Trophoblast cell (in vitro differentiated cells and primary cell): ENCODE data around the gene MSTO1. TPM values are rescaled to one million over a fixed set of nuclear protein-coding genes. Genes with fewer than 3 reads are reported as not detected.
"Not testable (repeated sequence)": the region's sequence is repeated elsewhere in the genome, so short reads cannot be mapped to it uniquely, and the experiment has no call there.

Source experiments
- DNase-seq, 2 donors: peaks; one replicate each; pipeline ENCODE4 v3.0.0-alpha.2; 2016
- H2AFZ ChIP-seq: 2 replicates; pipeline ENCODE4 v1.6.1; 2013; ENCODE audit warnings: low read length, moderate library complexity, mild to moderate bottlenecking; ENCODE audit not compliant: insufficient read depth, poor library complexity
- H2AK5ac ChIP-seq: 2 replicates; pipeline ENCODE4 v1.6.1; 2013; ENCODE audit warnings: mild to moderate bottlenecking, low read length
- H2BK120ac ChIP-seq: 2 replicates; pipeline ENCODE4 v1.6.1; 2013; ENCODE audit warnings: low read length, mild to moderate bottlenecking, moderate library complexity; ENCODE audit not compliant: insufficient read depth, poor library complexity
- H2BK12ac ChIP-seq: 2 replicates; pipeline ENCODE4 v1.6.1; 2013; ENCODE audit warnings: mild to moderate bottlenecking, low read length, moderate library complexity
- H2BK5ac ChIP-seq: 2 replicates; pipeline ENCODE4 v1.6.1; 2013; ENCODE audit warnings: low read length, low read depth, moderate library complexity, mild to moderate bottlenecking; ENCODE audit not compliant: poor library complexity
- H3K14ac ChIP-seq: 2 replicates; pipeline ENCODE4 v1.6.1; 2013; ENCODE audit warnings: mild to moderate bottlenecking, low read length
- H3K18ac ChIP-seq: 2 replicates; pipeline ENCODE4 v1.6.1; 2013; ENCODE audit warnings: mild to moderate bottlenecking, low read length
- H3K23ac ChIP-seq: 2 replicates; pipeline ENCODE4 v1.6.1; 2013; ENCODE audit warnings: low read length
- H3K27ac ChIP-seq: 2 replicates; pipeline ENCODE4 v1.5.1; 2013; ENCODE audit warnings: low read depth, mild to moderate bottlenecking, inconsistent platforms, low read length, moderate library complexity
- H3K27me3 ChIP-seq: 2 replicates; pipeline ENCODE4 v1.6.1; 2013; ENCODE audit warnings: inconsistent platforms, mild to moderate bottlenecking, low read length, moderate library complexity; ENCODE audit not compliant: insufficient read depth
- H3K36me3 ChIP-seq, 2 experiments: 1 replicate in 1 of 2; 2 replicates in 1 of 2; pipeline ENCODE4 v1.6.1; 2013; ENCODE audit warnings: low read length in 2 of 2, mild to moderate bottlenecking in 2 of 2, moderate library complexity in 1 of 2; ENCODE audit not compliant: insufficient read depth in 2 of 2, control insufficient read depth in 1 of 2
- H3K4ac ChIP-seq: 2 replicates; pipeline ENCODE4 v1.6.1; 2013; ENCODE audit warnings: low read depth, mild to moderate bottlenecking, low read length, moderate library complexity
- H3K4me1 ChIP-seq, 2 experiments: 1 replicate in 1 of 2; 2 replicates in 1 of 2; pipeline ENCODE4 v1.6.1; 2013; ENCODE audit warnings: low read length in 2 of 2, mild to moderate bottlenecking in 2 of 2, moderate library complexity in 1 of 2; ENCODE audit not compliant: insufficient read depth in 2 of 2, control insufficient read depth in 1 of 2
- H3K4me2 ChIP-seq: 2 replicates; pipeline ENCODE4 v1.6.1; 2013; ENCODE audit warnings: inconsistent platforms, mild to moderate bottlenecking, low read length, moderate library complexity
- H3K4me3 ChIP-seq: 2 replicates; pipeline ENCODE4 v1.5.1; 2013; ENCODE audit warnings: mild to moderate bottlenecking, low read depth, low read length, inconsistent platforms
- H3K79me1 ChIP-seq: one replicate; pipeline ENCODE4 v1.6.1; 2013; ENCODE audit warnings: low read length
- H3K79me2 ChIP-seq: 2 replicates; pipeline ENCODE4 v1.6.1; 2013; ENCODE audit warnings: low read length, mild to moderate bottlenecking; ENCODE audit not compliant: control insufficient read depth, insufficient read depth, poor library complexity
- H3K9ac ChIP-seq: 2 replicates; pipeline ENCODE4 v1.6.1; 2013; ENCODE audit warnings: mild to moderate bottlenecking, low read length
- H3K9me3 ChIP-seq: 2 replicates; pipeline ENCODE4 v1.6.1; 2013; ENCODE audit warnings: low read depth, mild to moderate bottlenecking, control low read depth, inconsistent platforms, low read length; ENCODE audit not compliant: insufficient read depth
- H4K12ac ChIP-seq: 2 replicates; pipeline ENCODE4 v1.6.1; 2013; ENCODE audit warnings: low read depth, mild to moderate bottlenecking, low read length, moderate library complexity
- H4K8ac ChIP-seq: 2 replicates; pipeline ENCODE4 v1.6.1; 2013; ENCODE audit warnings: low read depth, mild to moderate bottlenecking, low read length, moderate library complexity
- H4K91ac ChIP-seq: one replicate; pipeline ENCODE4 v1.6.1; 2013; ENCODE audit warnings: low read depth, mild to moderate bottlenecking, low read length, moderate library complexity
- WGBS: extraction: QIAGEN DNeasy Blood & Tissue Kit; methylation state at CpG from one replicate; pipeline ENCODE4 v1.1.7; 2013; ENCODE audit warnings: missing lambda C conversion rate; ENCODE audit not compliant: insufficient read length, insufficient coverage; ENCODE audit errors: extremely low coverage; 5-methylcytosine and 5-hydroxymethylcytosine counted together
- polyA plus RNA-seq: library from polyadenylated mRNA; stranded (reverse); fragments of 200-250 nt; gene quantifications from 2 replicates; pipeline ENCODE4 v1.2.3, GENCODE V29; 2013

Gene MSTO1
- polyA plus RNA-seq = 24.7 and 27.1 TPM in 2 replicates

DNA sequence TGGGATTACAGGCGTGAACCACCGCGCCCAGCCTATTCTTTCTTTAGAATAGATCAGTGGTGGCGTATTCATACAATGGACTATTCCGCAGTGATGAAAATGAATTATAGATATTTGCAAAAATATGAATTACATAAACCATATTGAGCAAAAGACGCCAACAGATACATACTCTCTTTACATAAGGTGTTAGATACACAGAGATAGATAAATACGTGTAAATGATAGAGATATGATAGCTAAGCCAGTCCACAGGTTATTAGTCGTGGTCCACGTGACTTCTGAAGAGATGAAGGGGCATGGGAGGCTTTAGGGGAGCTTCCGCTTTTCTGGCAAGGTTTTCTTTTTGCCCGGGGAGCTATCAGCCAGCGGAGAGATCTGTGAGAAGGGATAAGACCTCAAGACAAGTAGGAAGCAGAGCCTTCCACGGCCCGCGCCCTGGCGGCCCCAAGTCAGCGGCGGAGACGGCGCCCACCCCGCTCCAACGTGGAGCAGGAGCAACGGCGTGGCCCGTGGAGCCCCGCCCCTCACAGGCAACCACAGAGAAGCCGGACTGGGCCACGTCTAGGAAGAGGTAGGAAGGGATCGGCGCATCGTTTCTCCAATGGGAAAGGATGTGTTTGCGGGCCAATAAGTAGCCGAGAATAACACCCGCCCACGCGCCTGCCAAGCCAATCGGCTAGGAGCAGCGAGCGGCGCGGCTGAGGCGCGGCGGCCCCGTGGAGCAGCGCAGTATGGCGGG, at the start of gene MSTO1:
TSS of gene MSTO1 (plus strand) at position 704 of the 742 bp plus-strand sequence. CDS start at position 735, 31 bp downstream.
- H3K23ac ChIP-seq = no peak within 1 kb of the TSS
- H3K4me3 ChIP-seq = peak within 1 kb of the TSS; percentile 78
- H3K9me3 ChIP-seq = no peaks in the 10 kb centered on the region
- H3K14ac ChIP-seq = peak within 1 kb of the TSS; percentile 55
- DNase-seq = peak; percentile 98 to 99
- H3K79me1 ChIP-seq = peaks cover 2% of the 10 kb centered on the region
- no peaks in the 10 kb centered on the region for H3K4me1 ChIP-seq
- H2AK5ac ChIP-seq = no peak within 1 kb of the TSS
- no peak within 1 kb of the TSS for H2BK12ac ChIP-seq
- no peaks in the 10 kb centered on the region for H3K79me2 ChIP-seq
- peak within 1 kb of the TSS; percentile 73 for H3K27ac ChIP-seq
- peak within 1 kb of the TSS; percentile 83 for H2AFZ ChIP-seq
- no peak within 1 kb of the TSS for H2BK120ac ChIP-seq
- H3K27me3 ChIP-seq = no peaks in the 10 kb centered on the region
- peak within 1 kb of the TSS; percentile 80 for H4K8ac ChIP-seq
- no peak within 1 kb of the TSS for H2BK5ac ChIP-seq
- H3K4ac ChIP-seq = peak within 1 kb of the TSS; percentile 19
- peaks cover 11 to 14% of the 10 kb centered on the region in 2 experiments for H3K36me3 ChIP-seq
- peak within 1 kb of the TSS; percentile 100 for H3K4me2 ChIP-seq
- peak within 1 kb of the TSS; percentile 16 for H3K18ac ChIP-seq
- peak within 1 kb of the TSS; percentile 73 for H4K12ac ChIP-seq
- WGBS = no CpG with 5 or more reads among the region's 47 CpGs
- peak within 1 kb of the TSS; percentile 93 for H3K9ac ChIP-seq
- H4K91ac ChIP-seq = peak within 1 kb of the TSS; percentile 55

DNA sequence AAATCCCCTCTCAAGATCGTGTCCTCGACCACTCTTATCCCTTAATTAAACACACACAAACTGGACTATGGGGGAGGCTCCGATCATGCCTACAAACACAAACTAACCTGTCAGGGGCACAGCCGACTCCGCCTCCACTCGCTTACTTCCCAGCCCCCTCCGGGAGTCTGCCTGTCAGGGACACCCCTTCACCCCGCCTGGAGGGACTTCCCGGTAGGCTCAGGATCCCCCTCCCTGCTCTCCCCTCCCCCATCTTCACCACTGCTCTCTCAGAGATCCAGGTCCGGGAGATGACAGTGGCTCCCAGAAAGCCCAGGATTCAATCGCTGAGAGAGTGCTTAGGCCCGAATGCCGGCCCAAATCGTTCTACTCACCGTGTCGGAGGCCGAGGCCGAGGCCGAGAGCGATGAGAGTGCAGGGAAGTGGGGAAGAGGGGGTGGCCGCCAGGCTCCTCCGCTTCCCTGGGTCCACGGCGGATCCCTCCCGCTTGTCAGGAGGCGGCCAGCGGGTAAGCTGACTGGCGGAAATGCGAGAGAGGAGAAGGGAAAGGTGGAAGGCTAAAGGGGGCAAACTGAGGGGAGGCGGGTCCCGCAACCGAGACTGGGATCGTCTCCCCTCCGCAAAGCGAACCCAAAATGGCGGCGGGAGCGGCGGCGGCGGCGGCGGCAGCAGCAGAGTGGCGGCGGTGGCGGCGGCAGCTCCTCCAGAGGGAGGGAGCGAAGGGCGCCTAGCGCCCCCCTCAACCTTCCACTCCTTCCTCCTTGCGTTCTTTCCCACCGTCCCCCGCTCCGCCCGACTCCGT, 48.0 kb upstream of the MSTO1 start:
- no CpG with 5 or more reads among the region's 56 CpGs for WGBS
- not testable (repeated sequence) for H3K27me3 ChIP-seq
- peak overlapping the region; percentile 67 for H2BK120ac ChIP-seq

DNA sequence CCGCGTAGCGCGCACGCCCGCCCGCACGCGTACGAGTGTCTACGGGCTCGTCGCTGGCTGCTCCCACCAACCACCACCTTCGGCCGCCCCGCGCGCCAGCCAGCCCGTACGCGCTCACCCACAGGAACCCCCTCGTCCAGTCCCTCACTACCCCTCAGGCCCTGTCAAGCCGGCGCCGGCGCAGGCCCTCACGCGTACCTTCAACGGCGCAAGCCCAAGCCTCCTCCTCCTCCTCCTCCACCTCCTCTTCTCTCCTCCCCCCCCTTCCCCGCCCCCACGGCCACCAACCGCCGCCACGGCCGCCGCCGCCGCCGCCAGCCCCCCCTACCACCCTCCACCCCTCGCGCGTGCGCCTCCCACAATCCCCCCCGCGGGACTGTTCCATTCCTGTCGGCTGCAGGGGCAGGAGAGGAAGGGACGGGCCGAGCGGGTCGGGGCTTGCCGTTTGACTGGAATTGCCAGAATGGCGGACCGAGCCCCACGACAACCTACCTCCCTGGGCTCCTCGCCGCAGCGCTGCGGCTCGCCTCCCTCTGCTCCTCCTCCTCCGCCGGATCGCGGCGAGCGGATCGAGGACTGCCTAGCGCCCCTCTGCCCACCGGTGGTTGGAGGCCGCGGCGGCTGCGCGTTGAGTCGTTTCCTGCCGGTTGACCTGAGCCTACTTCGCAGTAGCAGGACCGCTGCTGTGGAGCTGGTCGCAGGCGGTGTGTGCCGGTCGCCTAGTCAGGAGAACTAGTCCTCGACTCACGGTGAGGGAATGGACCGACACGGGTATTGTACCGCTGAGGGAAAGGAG, 47.2 kb upstream of the MSTO1 start, which contains the start of gene ASH1L:
TSS of gene ASH1L (minus strand) at position 223 of the 796 bp plus-strand sequence. CDS start 41,284 bp downstream, outside the sequence.
- Histone ChIP-seq H2AFZ (peak within 1 kb of the TSS; percentile 81), H3K79me2 (peaks cover 28% of the 10 kb centered on the region), H4K12ac (peak within 1 kb of the TSS; percentile 92), H2AK5ac (no peak within 1 kb of the TSS), H2BK120ac (peak within 1 kb of the TSS; percentile 97), H3K4me3 (peak within 1 kb of the TSS; percentile 92), H3K14ac (peak within 1 kb of the TSS; percentile 98), H3K4me1 (no peaks in the 10 kb centered on the region), H3K9ac (peak within 1 kb of the TSS; percentile 97), H3K9me3 (no peaks in the 10 kb centered on the region), H3K23ac (no peak within 1 kb of the TSS), H2BK5ac (peak within 1 kb of the TSS; percentile 99), H3K18ac (peak within 1 kb of the TSS; percentile 97), H3K4me2 (peak within 1 kb of the TSS; percentile 82), H3K27ac (peak within 1 kb of the TSS; percentile 99), H3K36me3 (peaks cover 2 to 4% of the 10 kb centered on the region in 2 experiments), H4K91ac (peak within 1 kb of the TSS; percentile 96), H4K8ac (peak within 1 kb of the TSS; percentile 92), H3K4ac (peak within 1 kb of the TSS; percentile 94), H2BK12ac (peak within 1 kb of the TSS; percentile 63), H3K79me1 (peaks cover 12% of the 10 kb centered on the region), H3K27me3 (no peaks in the 10 kb centered on the region)
- WGBS = no CpG with 5 or more reads among the region's 87 CpGs
- peak; percentile 90 to 91 for DNase-seq

More for the DNA sequence above, 48.0 kb upstream of the MSTO1 start:
- not testable (repeated sequence) for DNase-seq, H3K36me3 ChIP-seq, H2AK5ac ChIP-seq, H2BK12ac ChIP-seq, H3K23ac ChIP-seq, H3K4me1 ChIP-seq, H3K9me3 ChIP-seq
- H3K9ac ChIP-seq = peak overlapping the region; percentile 97
- H4K12ac ChIP-seq = peak overlapping the region; percentile 79
- peak overlapping the region; percentile 64 for H4K8ac ChIP-seq
- peak overlapping the region; percentile 60 for H2BK5ac ChIP-seq
- peak overlapping the region; percentile 67 for H3K4me2 ChIP-seq
- peak overlapping the region; percentile 79 for H3K18ac ChIP-seq
- peaks cover 28% of the 10 kb centered on the region for H3K79me2 ChIP-seq
- peak overlapping the region; percentile 93 for H3K27ac ChIP-seq
- H2AFZ ChIP-seq = peak overlapping the region; percentile 77
- peak overlapping the region; percentile 94 for H3K4ac ChIP-seq
- peak overlapping the region; percentile 93 for H3K14ac ChIP-seq
- H4K91ac ChIP-seq = peak overlapping the region; percentile 82
- H3K79me1 ChIP-seq = peaks cover 12% of the 10 kb centered on the region
- peak overlapping the region; percentile 92 for H3K4me3 ChIP-seq
